Natural killer cell (primary cell): ENCODE data around the gene FRRS1L. TPM values are rescaled to one million over a fixed set of nuclear protein-coding genes. Genes with fewer than 3 reads are reported as not detected.

Source experiments
- ATAC-seq, 3 donors: fragments of 150-1000 bp in 2 of 3; fragments of 200-7000 bp in 1 of 3; cut with Tn5 transposase; 1 replicate in 1 of 3; 2 replicates in 2 of 3; pipeline ENCODE4 v1.10.0; 2021; ENCODE audit warnings: mild to moderate bottlenecking in 2 of 3, moderate library complexity in 2 of 3
- DNase-seq, 2 donors: peaks; one replicate each; pipeline versions ENCODE4 v3.0.0 to v3.0.0-alpha.2; 2013 to 2021; ENCODE audit warnings: mixed read lengths in 1 of 2
- H3K27ac ChIP-seq: one replicate; pipeline ENCODE4 v1.5.1; 2013; ENCODE audit warnings: mild to moderate bottlenecking, low read length
- H3K27me3 ChIP-seq: one replicate; pipeline ENCODE4 v1.6.1; 2013; ENCODE audit warnings: low read length; ENCODE audit not compliant: control insufficient read depth, insufficient read depth
- H3K36me3 ChIP-seq: one replicate; pipeline ENCODE4 v1.6.1; 2013; ENCODE audit warnings: low read length; ENCODE audit not compliant: control insufficient read depth, insufficient read depth
- H3K4me1 ChIP-seq: one replicate; pipeline ENCODE4 v1.6.1; 2013; ENCODE audit warnings: low read length; ENCODE audit not compliant: control insufficient read depth, insufficient read depth
- H3K4me3 ChIP-seq: one replicate; pipeline ENCODE4 v1.5.1; 2013; ENCODE audit warnings: low read length
- H3K9me3 ChIP-seq: one replicate; pipeline ENCODE4 v1.6.1; 2013; ENCODE audit warnings: low read length; ENCODE audit not compliant: control insufficient read depth, insufficient read depth
- H3K27ac Mint-ChIP-seq, 2 donors: one replicate each; pipeline ENCODE4 v1.8.0; 2022; ENCODE audit warnings: mild to moderate bottlenecking in 2 of 2, mixed read lengths in 2 of 2, moderate library complexity in 1 of 2
- H3K27me3 Mint-ChIP-seq, 2 donors: one replicate each; pipeline ENCODE4 v1.8.0; 2022; ENCODE audit warnings: low read depth in 2 of 2, mixed read lengths in 2 of 2
- H3K36me3 Mint-ChIP-seq: one replicate; pipeline ENCODE4 v1.8.0; 2022; ENCODE audit warnings: mixed read lengths
- H3K4me1 Mint-ChIP-seq, 2 donors: one replicate each; pipeline ENCODE4 v1.8.0; 2022; ENCODE audit warnings: mixed read lengths in 2 of 2
- H3K4me3 Mint-ChIP-seq: one replicate; pipeline ENCODE4 v1.8.0; 2022; ENCODE audit warnings: mild to moderate bottlenecking, moderate library complexity, mixed read lengths
- H3K9me3 Mint-ChIP-seq, 2 donors: one replicate each; pipeline ENCODE4 v1.8.0; 2022; ENCODE audit warnings: mixed read lengths in 2 of 2
- WGBS: methylation state at CpG from one replicate; pipeline ENCODE4 v1.1.7; 2013; ENCODE audit warnings: missing lambda C conversion rate; ENCODE audit not compliant: insufficient coverage; 5-methylcytosine and 5-hydroxymethylcytosine counted together
- intact Hi-C: fragments of 100-400 bp; cut with micrococcal nuclease; formaldehyde crosslinking; loops from one replicate; pipeline ENCODE4 v1.14.2; 2022
- total RNA-seq, 4 donors: library from RNA; stranded (reverse); fragments of 120-200 nt in 1 of 4; gene quantifications; one replicate each; pipeline versions ENCODE4 v1.2.3 to v1.2.4, GENCODE V29; 2013 to 2022
- TF ChIP-seq, protein P1 (sequence below): fragments of 200-600 bp; IDR thresholded peaks from one replicate; pipeline ENCODE4 v1.8.0; 2022; ENCODE audit warnings: antibody characterized with exemption

FRRS1L gene
- total RNA-seq, 3 donors from 2014 or later (not counting 1 experiment from before 2014, with no cell fraction given): not detected

DNA sequence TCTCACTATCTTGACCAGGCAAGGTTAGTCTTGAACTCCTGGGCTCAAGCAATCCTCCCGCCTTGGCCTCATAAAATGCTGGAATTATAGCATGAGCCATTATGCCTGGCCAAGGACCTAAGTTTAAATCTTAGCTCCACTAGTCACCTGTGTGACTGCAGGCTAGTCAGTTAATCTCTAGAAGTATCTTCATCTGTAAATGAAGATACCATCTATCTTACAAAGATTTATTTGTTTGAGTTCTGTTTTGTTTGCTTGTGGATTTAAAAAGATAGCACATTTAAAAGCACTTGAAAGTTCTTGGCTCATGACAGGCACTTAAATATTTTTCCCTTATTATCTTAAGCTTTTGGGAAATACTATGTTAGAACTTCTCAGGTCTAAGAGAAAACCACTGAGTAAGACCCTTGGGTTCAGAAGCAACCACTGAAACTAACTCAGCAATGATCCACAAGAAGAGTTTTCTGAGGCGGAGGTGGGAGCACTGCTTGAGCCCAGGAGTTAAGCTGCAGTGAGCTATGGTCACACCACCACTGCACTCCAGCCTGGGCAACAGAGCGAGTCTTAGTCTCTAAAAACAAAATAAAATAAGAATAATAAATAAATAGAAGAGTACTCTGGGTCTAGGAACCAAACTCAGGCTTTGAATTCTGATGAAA lies 66.4 kb downstream of the FRRS1L start:
- H3K9me3 Mint-ChIP-seq: no peaks in the 10 kb centered on the region
- peaks cover 48 to 56% of the 10 kb centered on the region in 2 donors for H3K4me1 Mint-ChIP-seq
- Histone ChIP-seq H3K4me1 (peaks cover 3% of the 10 kb centered on the region), H3K27me3 (no peaks in the 10 kb centered on the region), H3K27ac (peak overlapping the region; percentile 20), H3K4me3 (no peak overlapping the region), H3K36me3 (peaks cover 10% of the 10 kb centered on the region), H3K9me3 (no peaks in the 10 kb centered on the region)
- peak overlapping the region; percentile 71 to 82 for H3K27ac Mint-ChIP-seq
- peaks cover 12% of the 10 kb centered on the region for H3K36me3 Mint-ChIP-seq
- WGBS: 100% methylated on average over 2 of the region's 3 CpGs
- ATAC-seq (no peak), DNase-seq (no peak)
- no peaks in the 10 kb centered on the region for H3K27me3 Mint-ChIP-seq
- intact Hi-C loops: no loop called here
- TF ChIP-seq, protein P1, sequence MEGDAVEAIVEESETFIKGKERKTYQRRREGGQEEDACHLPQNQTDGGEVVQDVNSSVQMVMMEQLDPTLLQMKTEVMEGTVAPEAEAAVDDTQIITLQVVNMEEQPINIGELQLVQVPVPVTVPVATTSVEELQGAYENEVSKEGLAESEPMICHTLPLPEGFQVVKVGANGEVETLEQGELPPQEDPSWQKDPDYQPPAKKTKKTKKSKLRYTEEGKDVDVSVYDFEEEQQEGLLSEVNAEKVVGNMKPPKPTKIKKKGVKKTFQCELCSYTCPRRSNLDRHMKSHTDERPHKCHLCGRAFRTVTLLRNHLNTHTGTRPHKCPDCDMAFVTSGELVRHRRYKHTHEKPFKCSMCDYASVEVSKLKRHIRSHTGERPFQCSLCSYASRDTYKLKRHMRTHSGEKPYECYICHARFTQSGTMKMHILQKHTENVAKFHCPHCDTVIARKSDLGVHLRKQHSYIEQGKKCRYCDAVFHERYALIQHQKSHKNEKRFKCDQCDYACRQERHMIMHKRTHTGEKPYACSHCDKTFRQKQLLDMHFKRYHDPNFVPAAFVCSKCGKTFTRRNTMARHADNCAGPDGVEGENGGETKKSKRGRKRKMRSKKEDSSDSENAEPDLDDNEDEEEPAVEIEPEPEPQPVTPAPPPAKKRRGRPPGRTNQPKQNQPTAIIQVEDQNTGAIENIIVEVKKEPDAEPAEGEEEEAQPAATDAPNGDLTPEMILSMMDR: no peak
- H3K4me3 Mint-ChIP-seq: peak overlapping the region; percentile 14

DNA sequence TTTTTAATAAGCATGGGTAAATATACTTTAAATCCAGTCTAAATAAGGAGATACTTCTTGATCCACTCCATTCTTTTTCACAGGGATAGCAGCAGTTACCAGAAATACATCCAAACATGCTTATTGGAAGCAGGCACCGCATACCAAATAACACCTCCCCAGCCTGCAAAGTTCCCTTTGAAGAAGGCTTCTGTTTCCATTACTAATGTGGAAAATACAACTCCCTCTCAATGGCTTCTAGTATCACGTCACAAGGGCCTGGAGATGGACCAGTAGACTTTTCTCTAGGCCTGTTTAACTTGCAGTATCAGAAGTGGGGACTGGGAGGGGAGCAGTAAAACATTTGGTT lies 68.1 kb downstream of the FRRS1L start:
- TF ChIP-seq, protein P1: no peak
- Mint-ChIP-seq H3K27me3 (no peaks in the 10 kb centered on the region), H3K9me3 (no peaks in the 10 kb centered on the region), H3K27ac (no peak overlapping the region), H3K4me3 (no peak overlapping the region), H3K36me3 (peaks cover 8% of the 10 kb centered on the region), H3K4me1 (peaks cover 65 to 66% of the 10 kb centered on the region in 2 donors)
- H3K4me1 ChIP-seq: peaks cover 3% of the 10 kb centered on the region
- WGBS: 97% methylated on average over 2 of the region's 2 CpGs
- peaks cover 18% of the 10 kb centered on the region for H3K36me3 ChIP-seq
- DNase-seq: no peak
- no peak overlapping the region for H3K27ac ChIP-seq
- ATAC-seq: no peak
- no peak overlapping the region for H3K4me3 ChIP-seq
- no peaks in the 10 kb centered on the region for H3K9me3 ChIP-seq
- intact Hi-C loops: no loop called here
- no peaks in the 10 kb centered on the region for H3K27me3 ChIP-seq

DNA sequence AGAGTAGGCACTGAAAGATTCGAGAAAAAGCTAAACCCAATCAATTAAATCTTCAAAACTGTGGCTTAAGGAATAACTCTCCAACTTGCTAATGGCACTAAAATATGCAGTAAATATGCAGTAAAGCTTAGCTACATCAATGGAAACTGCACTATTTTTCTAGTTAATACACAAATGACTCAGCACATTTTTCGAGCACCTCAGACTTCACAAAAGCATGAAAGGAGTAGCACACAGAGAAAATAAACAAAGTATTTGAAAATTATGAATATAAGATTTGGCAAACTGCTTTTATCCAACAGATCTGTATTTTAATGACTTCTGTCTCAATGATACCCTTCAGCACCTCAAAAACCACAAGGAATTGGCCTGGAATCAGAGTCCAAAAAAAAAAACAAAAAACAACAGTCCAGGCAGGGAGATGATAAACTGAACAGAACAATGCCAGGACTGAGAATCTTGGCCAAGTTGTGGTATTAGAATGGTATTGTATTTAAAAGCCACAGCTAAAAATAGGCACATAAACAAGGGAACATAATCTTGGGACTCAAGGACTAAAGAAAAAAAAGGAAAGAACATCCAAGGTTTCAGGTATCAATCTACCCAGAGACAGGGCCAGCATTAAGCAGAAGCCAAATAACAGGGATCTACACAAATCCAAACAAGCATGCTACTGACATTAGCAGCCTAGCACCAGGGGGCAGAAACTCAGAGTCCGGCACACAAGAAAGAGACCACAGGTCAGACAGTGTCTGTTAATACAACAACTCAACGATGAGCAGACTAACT lies 68.7 kb downstream of the FRRS1L start:
- 58% methylated on average over 3 of the region's 4 CpGs for WGBS
- Histone ChIP-seq H3K27me3 (no peaks in the 10 kb centered on the region), H3K27ac (no peak overlapping the region), H3K4me1 (peaks cover 3% of the 10 kb centered on the region), H3K9me3 (no peaks in the 10 kb centered on the region), H3K4me3 (no peak overlapping the region), H3K36me3 (peaks cover 19% of the 10 kb centered on the region)
- intact Hi-C loops: no loop called here
- no peak for DNase-seq
- Mint-ChIP-seq H3K4me1 (peaks cover 62 to 67% of the 10 kb centered on the region in 2 donors), H3K36me3 (peaks cover 6% of the 10 kb centered on the region), H3K4me3 (no peak overlapping the region), H3K27me3 (no peaks in the 10 kb centered on the region), H3K9me3 (no peaks in the 10 kb centered on the region), H3K27ac (no peak overlapping the region)
- TF ChIP-seq, protein P1: no peak
- ATAC-seq: no peak
